Fibroblast of mammary gland (primary cell): ENCODE measurements around the gene EXOC4.

ENCODE experiments used
- DNase-seq: peaks from one replicate; pipeline ENCODE4 v3.0.0-alpha.2; 2010; ENCODE audit warnings: low read depth
- H3K4me3 ChIP-seq: 2 replicates; pipeline ENCODE4 v1.5.1; 2011; ENCODE audit warnings: low read depth, mild to moderate bottlenecking, low read length, moderate library complexity; ENCODE audit not compliant: control insufficient read depth
- CTCF ChIP-seq: conservative IDR thresholded peaks from 2 replicates; pipeline ENCODE4 v1.5.1; 2011; ENCODE audit warnings: low read depth, low read length, inconsistent platforms; ENCODE audit not compliant: control insufficient read depth, insufficient read depth

EXOC4 gene

GRCh38 chr7:133601617-133602016, 348.7 kb downstream of the EXOC4 start:
- no peak overlapping the region for H3K4me3 ChIP-seq
- TF ChIP-seq CTCF: no peak
- DNase-seq: no peak

GRCh38 chr7:133602291-133602690, 349.4 kb downstream of the EXOC4 start:
- DNase-seq: peak; percentile 83
- H3K4me3 ChIP-seq: no peak overlapping the region
- TF ChIP-seq CTCF: no peak

- no peak for TF ChIP-seq CTCF
- no peak for DNase-seq
- no peak overlapping the region for H3K4me3 ChIP-seq
Observed at GRCh38 chr7:133606991-133607390, 354.1 kb downstream of the EXOC4 start.

GRCh38 chr7:133609806-133610205, 356.9 kb downstream of the EXOC4 start:
- H3K4me3 ChIP-seq: no peak overlapping the region
- DNase-seq: no peak
- TF ChIP-seq CTCF: no peak

GRCh38 chr7:133611955-133612354, 359.1 kb downstream of the EXOC4 start:
- no peak for DNase-seq
- no peak for TF ChIP-seq CTCF

GRCh38 chr7:133613250-133613790, 360.4 kb downstream of the EXOC4 start:
- no peak overlapping the region for H3K4me3 ChIP-seq
- no peak for DNase-seq
- no peak for TF ChIP-seq CTCF

More at GRCh38 chr7:133611955-133612354, 359.1 kb downstream of the EXOC4 start:
- H3K4me3 ChIP-seq: no peak overlapping the region

GRCh38 chr7:133614251-133614650, 361.4 kb downstream of the EXOC4 start:
- TF ChIP-seq CTCF: no peak
- H3K4me3 ChIP-seq: no peak overlapping the region

More at GRCh38 chr7:133614251-133614650, 361.4 kb downstream of the EXOC4 start:
- no peak for DNase-seq
